Peyer's patch (tissue), 4 donors: Measurements from ENCODE around the gene C3orf22.

ENCODE experiments used
- POLR2A ChIP-seq, 2 donors: fragments of 450-650 bp; IDR thresholded peaks; one replicate each; pipeline ENCODE4 v1.5.1; 2017; ENCODE audit warnings: antibody characterized with exemption in 2 of 2, mild to moderate bottlenecking in 2 of 2, moderate library complexity in 2 of 2
- TF ChIP-seq, protein P1 (sequence below), 6 experiments: fragments of 450-650 bp in 4 of 6; fragments of 200-600 bp in 2 of 6; sonication (generic) in 1 of 6; IDR thresholded peaks; one replicate each; pipeline ENCODE4 v1.5.1; 2017 to 2019; ENCODE audit warnings: antibody characterized with exemption in 6 of 6, mild to moderate bottlenecking in 3 of 6, moderate library complexity in 1 of 6

DNA sequence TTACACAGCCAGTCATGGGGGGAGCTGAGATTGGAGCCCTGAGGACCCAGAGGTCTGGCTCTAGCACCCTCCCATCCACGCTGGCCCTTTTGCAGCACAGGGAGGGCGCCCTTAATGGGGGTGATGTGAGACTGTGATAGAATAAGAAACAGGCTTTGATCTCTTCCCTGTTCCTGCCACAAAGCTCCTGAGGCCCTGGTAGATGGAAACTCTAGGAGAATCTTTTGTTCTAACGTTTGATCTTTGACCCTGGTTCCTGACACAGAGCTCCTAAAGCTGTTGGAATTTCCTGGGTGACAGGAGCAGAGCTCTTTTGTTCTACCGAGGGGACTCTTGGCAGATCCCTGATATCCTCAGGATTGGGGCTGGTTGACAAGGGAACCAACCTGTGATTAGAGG lies 40.0 kb downstream of the C3orf22 start:
- TF ChIP-seq, protein P1, sequence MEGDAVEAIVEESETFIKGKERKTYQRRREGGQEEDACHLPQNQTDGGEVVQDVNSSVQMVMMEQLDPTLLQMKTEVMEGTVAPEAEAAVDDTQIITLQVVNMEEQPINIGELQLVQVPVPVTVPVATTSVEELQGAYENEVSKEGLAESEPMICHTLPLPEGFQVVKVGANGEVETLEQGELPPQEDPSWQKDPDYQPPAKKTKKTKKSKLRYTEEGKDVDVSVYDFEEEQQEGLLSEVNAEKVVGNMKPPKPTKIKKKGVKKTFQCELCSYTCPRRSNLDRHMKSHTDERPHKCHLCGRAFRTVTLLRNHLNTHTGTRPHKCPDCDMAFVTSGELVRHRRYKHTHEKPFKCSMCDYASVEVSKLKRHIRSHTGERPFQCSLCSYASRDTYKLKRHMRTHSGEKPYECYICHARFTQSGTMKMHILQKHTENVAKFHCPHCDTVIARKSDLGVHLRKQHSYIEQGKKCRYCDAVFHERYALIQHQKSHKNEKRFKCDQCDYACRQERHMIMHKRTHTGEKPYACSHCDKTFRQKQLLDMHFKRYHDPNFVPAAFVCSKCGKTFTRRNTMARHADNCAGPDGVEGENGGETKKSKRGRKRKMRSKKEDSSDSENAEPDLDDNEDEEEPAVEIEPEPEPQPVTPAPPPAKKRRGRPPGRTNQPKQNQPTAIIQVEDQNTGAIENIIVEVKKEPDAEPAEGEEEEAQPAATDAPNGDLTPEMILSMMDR (IDR thresholded peaks at IDR 0.05): no peak
- no peak for TF ChIP-seq POLR2A (IDR thresholded peaks at IDR 0.05)
